ENCODE results near the gene ARPC5L.
"Not testable (repeated sequence)": the region's sequence is repeated elsewhere in the genome, so short reads cannot be mapped to it uniquely, and the experiment has no call there.

The ARPC5L gene

GRCh38 chr9:124861342-124862229 is at the start of gene ARPC5L, which contains the start of gene RPL35:
Gene ARPC5L (plus strand): TSS chr9:124862130. CDS start chr9:124869291, 7,161 bp downstream.
Gene RPL35 (minus strand): TSS chr9:124861957. CDS start chr9:124861912, 45 bp downstream.
- DNase-seq (ENCODE audit: low spot score) = peak; percentile 95

GRCh38 chr9:124812441-124812876 is 49.5 kb upstream of the ARPC5L start:
- DNase-seq (ENCODE audit: low spot score) = peak; percentile 17

- no peak for DNase-seq (ENCODE audit: low spot score)
These were observed 48.9 kb upstream of the ARPC5L start for GRCh38 chr9:124813041-124813440.

- DNase-seq (ENCODE audit: low spot score) = no peak
These were observed 48.3 kb upstream of the ARPC5L start for GRCh38 chr9:124813501-124814163.

- DNase-seq (ENCODE audit: low spot score) = no peak
These were observed 47.8 kb upstream of the ARPC5L start for GRCh38 chr9:124814164-124814535.

GRCh38 chr9:124815601-124816000 is 46.3 kb upstream of the ARPC5L start:
- DNase-seq (ENCODE audit: low spot score) = no peak

GRCh38 chr9:124818431-124819281 is 43.3 kb upstream of the ARPC5L start:
- DNase-seq (ENCODE audit: low spot score) = peak; percentile 26

GRCh38 chr9:124820698-124821623 is 41.0 kb upstream of the ARPC5L start:
- no peak for DNase-seq (ENCODE audit: low spot score)

GRCh38 chr9:124828489-124829333 is 33.2 kb upstream of the ARPC5L start:
- DNase-seq (ENCODE audit: low spot score) = no peak

- no peak for DNase-seq (ENCODE audit: low spot score)
These were observed 32.6 kb upstream of the ARPC5L start for GRCh38 chr9:124829334-124829669.

- no peak for DNase-seq (ENCODE audit: low spot score)
These were observed 31.3 kb upstream of the ARPC5L start for GRCh38 chr9:124830593-124830992.

GRCh38 chr9:124831642-124832364 is 30.1 kb upstream of the ARPC5L start:
- no peak for DNase-seq (ENCODE audit: low spot score)

GRCh38 chr9:124834591-124834990 is 27.3 kb upstream of the ARPC5L start:
- DNase-seq (ENCODE audit: low spot score) = no peak

- no peak for DNase-seq (ENCODE audit: low spot score)
These were observed 26.8 kb upstream of the ARPC5L start for GRCh38 chr9:124835026-124835557.

GRCh38 chr9:124838132-124838531 is 23.8 kb upstream of the ARPC5L start:
- not testable (repeated sequence) for DNase-seq (ENCODE audit: low spot score)

- not testable (repeated sequence) for DNase-seq (ENCODE audit: low spot score)
These were observed 23.2 kb upstream of the ARPC5L start for GRCh38 chr9:124838567-124839275.

- DNase-seq (ENCODE audit: low spot score) = peak; percentile 33
These were observed 22.2 kb upstream of the ARPC5L start for GRCh38 chr9:124839612-124840299.

GRCh38 chr9:124840300-124840833 is 21.6 kb upstream of the ARPC5L start:
- DNase-seq (ENCODE audit: low spot score) = no peak

Data from cerebellar cortex (tissue), 1 donor.